ENCODE measurements around the gene NAP1L4.

The NAP1L4 gene

GRCh38 chr11:2999464-2999998 is 7.4 kb upstream of the NAP1L4 start:
- H3K4me3 ChIP-seq (ENCODE audit: low read depth, low read length) = no peak overlapping the region
- TF ChIP-seq CTCF (IDR thresholded peaks at IDR 0.05; ENCODE audit: low read depth, low read length) = no peak

DNA sequence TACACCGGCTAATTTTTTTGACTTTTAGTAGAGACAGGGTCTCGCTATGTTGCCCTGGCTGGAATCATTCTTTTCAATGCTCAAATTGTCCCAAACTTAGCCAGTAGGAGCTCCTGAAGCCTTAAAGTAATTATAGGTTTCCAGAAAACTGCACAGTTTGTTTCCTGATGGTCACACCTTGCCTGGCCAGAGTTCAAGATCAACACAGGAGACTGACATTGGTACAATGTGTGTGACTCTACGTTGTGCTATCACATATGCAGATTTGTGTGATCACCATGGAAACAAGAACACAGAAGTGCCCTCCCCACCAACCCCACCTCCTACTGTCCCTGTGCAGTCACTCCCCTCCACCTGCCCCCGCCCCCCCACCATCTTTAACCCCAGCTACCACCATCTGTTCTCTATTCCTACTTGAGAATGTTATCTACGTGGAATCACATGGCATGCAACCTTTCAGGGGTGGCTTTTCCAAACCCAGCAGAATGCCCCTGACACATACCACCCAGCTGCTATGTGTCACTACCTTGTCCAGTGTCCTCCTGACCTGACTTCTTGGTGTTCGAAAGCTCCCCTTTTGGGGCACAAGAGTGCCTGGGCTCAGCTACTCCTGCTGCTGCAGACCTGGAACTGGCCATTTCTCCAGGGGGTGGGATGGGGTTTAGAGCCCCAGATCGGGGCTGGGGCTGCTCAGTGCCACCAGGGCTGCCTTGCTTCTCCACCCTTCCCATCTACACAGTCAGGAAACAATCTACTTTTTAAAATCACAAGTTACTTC is 6.1 kb upstream of the NAP1L4 start:
- no peak overlapping the region for H3K4me3 ChIP-seq (ENCODE audit: low read depth, low read length)
- TF ChIP-seq CTCF (IDR thresholded peaks at IDR 0.05; ENCODE audit: low read depth, low read length) = no peak

DNA sequence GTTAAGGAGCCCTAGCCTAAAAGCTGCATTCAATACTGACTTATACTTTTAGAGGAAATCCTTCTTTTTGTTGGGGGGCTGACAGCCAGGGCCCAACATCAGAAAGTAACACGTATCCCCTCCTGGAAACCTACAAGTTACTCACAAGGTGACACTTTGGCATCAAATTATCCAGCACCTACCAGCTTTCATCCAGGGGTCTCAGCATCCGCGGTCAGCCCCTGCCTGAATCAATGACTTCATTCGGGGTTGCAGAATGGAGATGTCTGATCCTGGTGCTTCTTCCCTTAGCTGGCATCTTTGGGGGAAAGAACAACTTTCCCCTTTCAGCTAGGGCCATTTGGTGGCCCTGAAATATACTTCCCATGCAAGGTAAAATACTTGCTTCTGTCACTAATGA is 5.3 kb upstream of the NAP1L4 start:
- TF ChIP-seq CTCF (IDR thresholded peaks at IDR 0.05; ENCODE audit: low read depth, low read length) = no peak
- no peak overlapping the region for H3K4me3 ChIP-seq (ENCODE audit: low read depth, low read length)

DNA sequence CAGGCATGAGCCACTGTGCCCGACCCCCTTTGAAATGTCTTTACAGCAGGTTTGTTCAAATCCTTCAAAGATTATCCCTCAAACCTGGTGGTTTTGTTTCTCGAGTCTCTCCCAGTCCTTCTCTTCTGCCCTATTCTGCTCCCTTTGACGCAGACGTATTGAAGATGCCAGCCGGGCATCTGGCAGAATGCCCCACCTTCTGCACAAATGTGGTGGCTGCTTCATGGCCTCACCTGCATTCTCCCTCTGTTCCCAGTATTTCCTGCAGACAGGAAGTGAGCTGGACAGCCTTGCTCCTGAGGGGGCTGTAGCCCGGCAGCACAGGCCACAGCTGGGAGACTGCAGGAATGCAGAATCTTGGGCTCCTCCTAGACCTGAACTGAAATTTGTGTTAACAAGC is 4.8 kb upstream of the NAP1L4 start:
- no peak overlapping the region for H3K4me3 ChIP-seq (ENCODE audit: low read depth, low read length)
- no peak for TF ChIP-seq CTCF (IDR thresholded peaks at IDR 0.05; ENCODE audit: low read depth, low read length)

GRCh38 chr11:2995893-2996554 is 3.9 kb upstream of the NAP1L4 start:
- no peak for TF ChIP-seq CTCF (IDR thresholded peaks at IDR 0.05; ENCODE audit: low read depth, low read length)
- H3K4me3 ChIP-seq (ENCODE audit: low read depth, low read length) = no peak overlapping the region

DNA sequence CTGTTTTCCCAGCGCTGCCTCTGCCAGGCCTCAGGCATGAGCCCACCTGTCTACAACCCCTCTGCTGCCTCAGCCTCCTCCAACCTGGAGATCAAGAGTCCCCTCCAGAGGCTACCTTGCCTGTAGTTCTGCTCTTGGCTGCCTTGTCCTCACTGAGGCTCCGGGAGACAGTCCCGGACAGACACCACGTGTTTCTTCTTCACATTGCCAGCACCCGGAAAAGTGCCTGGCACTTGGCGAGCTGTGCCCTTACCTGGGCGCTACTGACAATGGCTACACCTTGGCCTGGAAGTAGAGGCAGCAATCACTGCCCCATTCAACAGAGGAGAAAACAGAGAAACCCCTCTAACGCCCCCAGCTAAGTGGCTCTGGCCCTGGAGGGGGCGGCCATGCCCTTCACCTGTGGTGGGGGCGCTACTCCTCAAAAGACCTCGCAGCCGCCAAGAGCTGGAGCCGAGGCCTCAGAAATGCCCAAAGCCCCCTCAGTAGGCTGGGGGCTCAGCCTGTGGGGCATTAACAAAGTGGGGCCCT is 3.0 kb upstream of the NAP1L4 start:
- no peak overlapping the region for H3K4me3 ChIP-seq (ENCODE audit: low read depth, low read length)
- no peak for TF ChIP-seq CTCF (IDR thresholded peaks at IDR 0.05; ENCODE audit: low read depth, low read length)

GRCh38 chr11:2994336-2994730 is 2.2 kb upstream of the NAP1L4 start:
- H3K4me3 ChIP-seq (ENCODE audit: low read depth, low read length) = no peak overlapping the region
- no peak for TF ChIP-seq CTCF (IDR thresholded peaks at IDR 0.05; ENCODE audit: low read depth, low read length)

All from WI38 (cell line).